Endodermal cell (in vitro differentiated cells): Measurements from ENCODE around the gene TBC1D24. TPM values are rescaled to one million over a fixed set of nuclear protein-coding genes. Genes with fewer than 3 reads are reported as not detected.
A peak's percentile ranks its signal among the peaks of the same experiment; 100 is the strongest.

ENCODE experiments used
- DNase-seq: peaks from one replicate; pipeline ENCODE4 v3.0.0-alpha.2; 2017
- H3K27ac ChIP-seq: 2 replicates; pipeline ENCODE4 v1.5.1; 2013; ENCODE audit warnings: mild to moderate bottlenecking, low read depth, low read length, moderate library complexity
- H3K27me3 ChIP-seq: 2 replicates; pipeline ENCODE4 v1.6.1; 2013; ENCODE audit warnings: mild to moderate bottlenecking, low read length, moderate library complexity; ENCODE audit not compliant: insufficient read depth, control insufficient read depth, poor library complexity, severe bottlenecking
- H3K36me3 ChIP-seq: 2 replicates; pipeline ENCODE4 v1.7.0; 2013; ENCODE audit warnings: mild to moderate bottlenecking, low read length, moderate library complexity; ENCODE audit not compliant: control insufficient read depth, insufficient read depth
- H3K4me1 ChIP-seq: one replicate; pipeline ENCODE4 v1.7.0; 2013; ENCODE audit warnings: low read length; ENCODE audit not compliant: control insufficient read depth, insufficient read depth
- H3K4me3 ChIP-seq: 2 replicates; pipeline ENCODE4 v1.5.1; 2013; ENCODE audit warnings: mild to moderate bottlenecking, low read length, moderate library complexity
- H3K9ac ChIP-seq: 2 replicates; pipeline ENCODE4 v1.6.1; 2013; ENCODE audit warnings: mild to moderate bottlenecking, low read length, moderate library complexity; ENCODE audit not compliant: poor library complexity, severe bottlenecking; ENCODE audit errors: extremely low read depth
- H3K9me3 ChIP-seq: 2 replicates; pipeline ENCODE4 v1.6.1; 2013; ENCODE audit warnings: mild to moderate bottlenecking, low read length, moderate library complexity; ENCODE audit not compliant: control insufficient read depth
- H3K27ac Mint-ChIP-seq: 2 replicates; pipeline ENCODE4 v1.8.0; 2020; ENCODE audit warnings: mixed read lengths
- H3K27me3 Mint-ChIP-seq: 2 replicates; pipeline ENCODE4 v1.8.0; 2021; ENCODE audit warnings: mild to moderate bottlenecking, mixed read lengths; ENCODE audit not compliant: insufficient read depth
- H3K36me3 Mint-ChIP-seq: 2 replicates; pipeline ENCODE4 v1.8.0; 2020; ENCODE audit warnings: low read depth, mixed read lengths
- H3K4me1 Mint-ChIP-seq: 2 replicates; pipeline ENCODE4 v1.8.0; 2020; ENCODE audit warnings: mixed read lengths
- H3K4me3 Mint-ChIP-seq: 2 replicates; pipeline ENCODE4 v1.8.0; 2020; ENCODE audit warnings: mild to moderate bottlenecking, moderate library complexity, mixed read lengths
- H3K9me3 Mint-ChIP-seq: 2 replicates; pipeline ENCODE4 v1.8.0; 2020; ENCODE audit warnings: mild to moderate bottlenecking, mixed read lengths
- CTCF ChIP-seq: fragments of 200-600 bp; sonication (generic); conservative IDR thresholded peaks from 2 replicates; pipeline ENCODE4 v1.5.0; 2021; ENCODE audit warnings: antibody characterized with exemption, mild to moderate bottlenecking
- WGBS, 2 experiments: methylation state at CpG; one replicate each; pipeline versions ENCODE4 v1.1.5 to v1.1.7; 2013; ENCODE audit warnings: missing lambda C conversion rate in 2 of 2, mixed read lengths in 1 of 2; ENCODE audit not compliant: insufficient coverage in 1 of 2, insufficient read length in 1 of 2; 5-methylcytosine and 5-hydroxymethylcytosine counted together
- total RNA-seq, 2 donors: library from RNA; stranded (reverse); fragmentation: NEBNext Ultra II Directional in 1 of 2; extraction: Animal tissue kit (Norgen Biotek cat#: 25700) in 1 of 2; gene quantifications; 2 replicates in 1 of 2; 3 replicates in 1 of 2; pipeline ENCODE4 v1.2.1, GENCODE V29; 2021

Gene TBC1D24
- total RNA-seq, 2 donors from 2014 or later: 15.7 to 19.4 TPM

- no peak overlapping the region for H3K4me3 Mint-ChIP-seq
These were observed 8.0 kb downstream of the TBC1D24 start for GRCh38 chr16:2482708-2483534.

DNA sequence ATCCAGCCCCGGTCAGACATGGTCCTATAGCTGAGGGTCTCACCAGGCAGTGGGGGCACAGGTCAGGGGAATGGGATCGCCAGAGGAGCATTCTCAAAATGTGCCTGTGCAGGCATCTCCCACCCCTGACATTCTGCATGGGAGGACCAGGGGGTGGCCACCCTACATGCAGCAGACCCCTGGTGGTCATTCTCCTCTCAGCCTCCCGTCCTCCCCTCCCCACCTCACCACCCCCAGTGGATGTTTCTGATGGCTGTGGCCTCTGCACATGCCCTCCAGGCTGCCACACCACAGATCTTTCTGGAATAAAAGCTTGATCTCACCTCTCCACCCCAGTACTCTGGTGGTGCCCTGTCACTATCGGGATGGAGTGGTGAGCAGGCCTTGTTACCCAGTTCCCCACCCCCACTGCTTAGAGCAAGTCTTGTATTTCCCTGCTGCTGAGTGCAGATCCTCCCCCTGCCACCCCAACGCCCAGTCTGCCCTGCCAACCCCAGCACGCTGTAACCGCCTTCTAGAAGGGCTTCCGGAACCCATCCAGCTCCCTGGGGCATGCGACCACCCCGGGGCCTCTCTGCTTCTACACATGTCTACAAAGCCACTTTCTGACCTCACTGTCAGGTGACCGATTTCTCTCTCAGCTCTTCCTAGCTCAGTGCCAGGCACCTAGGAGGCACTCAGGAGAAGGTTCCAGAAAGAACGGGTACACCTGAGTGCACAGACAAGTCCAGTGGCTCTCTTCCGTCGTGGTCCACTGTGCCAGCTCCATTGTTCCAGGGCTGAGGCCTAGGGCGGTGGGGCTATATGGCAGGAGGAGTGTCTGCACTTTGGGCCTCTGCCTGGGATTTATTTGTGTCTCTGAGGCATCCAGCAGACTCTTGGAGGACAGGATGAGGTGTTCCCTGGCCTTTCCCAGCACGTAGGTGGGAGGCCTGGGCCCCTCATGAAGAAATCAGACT lies 9.3 kb downstream of the TBC1D24 start:
- Mint-ChIP-seq H3K9me3 (no peaks in the 10 kb centered on the region), H3K27me3 (no peaks in the 10 kb centered on the region), H3K4me3 (no peak overlapping the region), H3K36me3 (no peaks in the 10 kb centered on the region), H3K27ac (peak overlapping the region; percentile 21), H3K4me1 (peaks cover 3% of the 10 kb centered on the region)
- Histone ChIP-seq H3K27me3 (no peaks in the 10 kb centered on the region), H3K4me1 (no peaks in the 10 kb centered on the region), H3K4me3 (no peak overlapping the region), H3K9me3 (no peaks in the 10 kb centered on the region), H3K36me3 (no peaks in the 10 kb centered on the region), H3K27ac (no peak overlapping the region), H3K9ac (no peak overlapping the region)
- 91 to 95% methylated on average over 16 of the region's 16 CpGs for WGBS, 2 experiments
- no peak for DNase-seq
- TF ChIP-seq CTCF: peak; percentile 17

More at GRCh38 chr16:2482708-2483534, 8.0 kb downstream of the TBC1D24 start:
- Histone ChIP-seq H3K27ac (no peak overlapping the region), H3K9ac (no peak overlapping the region), H3K9me3 (no peaks in the 10 kb centered on the region), H3K27me3 (no peaks in the 10 kb centered on the region), H3K4me1 (no peaks in the 10 kb centered on the region), H3K4me3 (no peak overlapping the region), H3K36me3 (no peaks in the 10 kb centered on the region)
- TF ChIP-seq CTCF: no peak
- no peaks in the 10 kb centered on the region for H3K36me3 Mint-ChIP-seq
- 92 to 98% methylated on average over 15 to 32 of the region's 32 CpGs for WGBS, 2 experiments
- no peak for DNase-seq
- peaks cover 3% of the 10 kb centered on the region for H3K4me1 Mint-ChIP-seq
- H3K9me3 Mint-ChIP-seq: no peaks in the 10 kb centered on the region
- H3K27ac Mint-ChIP-seq: peak overlapping the region; percentile 30
- H3K27me3 Mint-ChIP-seq: no peaks in the 10 kb centered on the region

DNA sequence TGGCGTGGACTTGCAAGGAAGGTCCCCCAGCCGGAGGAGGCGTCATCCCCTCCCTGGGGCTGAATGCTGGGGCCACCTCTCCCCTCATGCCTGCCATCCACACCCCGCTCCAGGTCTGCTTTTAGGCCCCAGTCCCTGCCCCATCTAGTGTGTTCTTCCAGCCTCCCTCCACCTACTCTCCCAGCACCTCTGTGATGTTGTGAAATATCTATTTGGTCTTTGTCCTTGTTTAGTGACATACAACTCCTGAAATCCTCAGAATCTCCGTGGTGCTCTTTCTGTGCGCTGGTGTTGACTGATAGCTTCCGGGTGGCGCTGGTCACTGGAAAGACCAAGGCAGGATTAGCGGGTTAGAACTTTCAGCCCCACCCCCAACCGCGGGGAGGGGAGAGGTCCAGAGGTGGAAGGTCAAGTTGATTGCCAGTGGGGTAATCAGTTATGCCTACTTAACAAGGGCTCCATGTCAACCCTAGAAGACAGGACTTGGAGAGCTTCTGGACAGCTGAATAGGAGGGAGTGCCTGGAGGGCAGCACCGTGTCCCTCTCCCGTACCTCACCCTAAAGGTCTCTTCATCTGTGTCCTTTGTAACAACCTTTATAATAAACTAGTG lies 10.1 kb downstream of the TBC1D24 start:
- 95 to 100% methylated on average over 8 to 13 of the region's 13 CpGs for WGBS, 2 experiments
- Mint-ChIP-seq H3K27me3 (no peaks in the 10 kb centered on the region), H3K36me3 (no peaks in the 10 kb centered on the region), H3K4me3 (no peak overlapping the region), H3K27ac (peak overlapping the region; percentile 10), H3K9me3 (no peaks in the 10 kb centered on the region), H3K4me1 (peaks cover 3% of the 10 kb centered on the region)
- no peak for DNase-seq
- Histone ChIP-seq H3K27me3 (no peaks in the 10 kb centered on the region), H3K36me3 (no peaks in the 10 kb centered on the region), H3K4me1 (no peaks in the 10 kb centered on the region), H3K9me3 (no peaks in the 10 kb centered on the region), H3K9ac (no peak overlapping the region), H3K4me3 (no peak overlapping the region), H3K27ac (no peak overlapping the region)
- TF ChIP-seq CTCF: no peak
